Esophagus squamous epithelium (tissue), 4 donors: ENCODE data around the gene PRPH2.

Experiments
- CTCF ChIP-seq, 6 experiments: fragments of 450-650 bp in 4 of 6; fragments of 200-600 bp in 2 of 6; sonication (generic) in 2 of 6; IDR thresholded peaks; one replicate each; pipeline ENCODE4 v1.5.1; 2016 to 2019; ENCODE audit warnings: antibody characterized with exemption in 6 of 6, mild to moderate bottlenecking in 4 of 6, moderate library complexity in 4 of 6
- POLR2A ChIP-seq, 4 donors: fragments of 450-650 bp; IDR thresholded peaks; one replicate each; pipeline ENCODE4 v1.6.1; 2017; ENCODE audit warnings: antibody characterized with exemption in 4 of 4, mild to moderate bottlenecking in 4 of 4, moderate library complexity in 3 of 4

DNA sequence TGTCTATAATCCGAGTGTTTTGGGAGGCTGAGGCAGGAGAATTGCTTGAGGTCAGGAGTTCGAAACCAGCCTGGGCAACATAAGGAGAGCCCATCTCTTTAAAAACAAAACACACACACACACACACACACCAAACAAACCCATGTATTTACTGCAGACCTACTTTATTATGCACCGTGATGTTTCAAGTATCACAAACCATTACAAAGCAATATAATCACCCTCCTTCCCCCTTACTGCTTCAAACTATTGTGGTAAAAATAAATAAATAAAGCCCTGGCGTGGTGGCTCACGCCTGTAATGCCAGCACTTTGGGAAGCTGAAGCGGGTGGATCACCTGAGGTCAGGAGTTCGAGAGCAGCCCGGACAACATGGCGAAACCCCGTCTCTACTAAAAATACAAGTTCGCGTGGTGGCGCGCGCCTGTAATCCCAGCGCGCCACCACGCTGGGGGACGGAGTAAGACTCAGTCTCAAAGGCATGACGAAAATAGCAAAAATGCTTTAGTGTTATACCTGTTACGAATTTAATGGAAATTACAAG, 22.0 kb upstream of the PRPH2 start:
- no peak for TF ChIP-seq CTCF (IDR thresholded peaks at IDR 0.05)
- TF ChIP-seq POLR2A (IDR thresholded peaks at IDR 0.05): no peak
